ENCODE data around the gene KLK13.

Gene KLK13

DNA sequence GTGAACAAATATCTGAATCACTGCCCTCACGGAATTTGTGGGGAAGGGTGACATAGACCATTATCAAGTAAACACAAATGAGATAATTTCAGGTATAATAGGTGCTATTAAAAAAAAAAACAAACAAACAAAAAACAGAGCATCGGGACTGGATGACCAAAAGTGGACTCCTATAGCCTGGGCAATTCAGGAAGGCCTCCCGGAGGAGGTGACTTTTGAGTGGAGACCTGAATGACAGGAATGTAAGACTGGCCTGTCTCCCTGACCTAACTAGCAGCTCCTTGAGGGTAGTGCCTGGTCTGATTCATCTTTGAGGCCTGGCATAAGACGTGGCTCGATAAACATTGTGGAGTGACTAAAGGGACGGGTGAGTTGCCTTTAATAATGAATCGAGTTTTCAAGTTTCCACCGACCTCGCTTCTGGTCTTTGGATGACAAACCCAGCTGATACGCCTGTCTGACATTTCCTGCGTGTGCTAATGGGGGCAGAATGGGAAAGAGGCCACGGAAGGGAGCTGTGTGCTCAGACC is 52.2 kb downstream of the KLK13 start:
- H3K4me3 ChIP-seq (ENCODE audit: control insufficient read depth, low read depth, low read length), result no peak overlapping the region
- TF ChIP-seq, protein P1, sequence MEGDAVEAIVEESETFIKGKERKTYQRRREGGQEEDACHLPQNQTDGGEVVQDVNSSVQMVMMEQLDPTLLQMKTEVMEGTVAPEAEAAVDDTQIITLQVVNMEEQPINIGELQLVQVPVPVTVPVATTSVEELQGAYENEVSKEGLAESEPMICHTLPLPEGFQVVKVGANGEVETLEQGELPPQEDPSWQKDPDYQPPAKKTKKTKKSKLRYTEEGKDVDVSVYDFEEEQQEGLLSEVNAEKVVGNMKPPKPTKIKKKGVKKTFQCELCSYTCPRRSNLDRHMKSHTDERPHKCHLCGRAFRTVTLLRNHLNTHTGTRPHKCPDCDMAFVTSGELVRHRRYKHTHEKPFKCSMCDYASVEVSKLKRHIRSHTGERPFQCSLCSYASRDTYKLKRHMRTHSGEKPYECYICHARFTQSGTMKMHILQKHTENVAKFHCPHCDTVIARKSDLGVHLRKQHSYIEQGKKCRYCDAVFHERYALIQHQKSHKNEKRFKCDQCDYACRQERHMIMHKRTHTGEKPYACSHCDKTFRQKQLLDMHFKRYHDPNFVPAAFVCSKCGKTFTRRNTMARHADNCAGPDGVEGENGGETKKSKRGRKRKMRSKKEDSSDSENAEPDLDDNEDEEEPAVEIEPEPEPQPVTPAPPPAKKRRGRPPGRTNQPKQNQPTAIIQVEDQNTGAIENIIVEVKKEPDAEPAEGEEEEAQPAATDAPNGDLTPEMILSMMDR (IDR thresholded peaks at IDR 0.05; ENCODE audit: control insufficient read depth, insufficient read depth, low read depth, low read length, missing control alignments), result no peak
- no peak for DNase-seq (ENCODE audit: low read depth)

DNA sequence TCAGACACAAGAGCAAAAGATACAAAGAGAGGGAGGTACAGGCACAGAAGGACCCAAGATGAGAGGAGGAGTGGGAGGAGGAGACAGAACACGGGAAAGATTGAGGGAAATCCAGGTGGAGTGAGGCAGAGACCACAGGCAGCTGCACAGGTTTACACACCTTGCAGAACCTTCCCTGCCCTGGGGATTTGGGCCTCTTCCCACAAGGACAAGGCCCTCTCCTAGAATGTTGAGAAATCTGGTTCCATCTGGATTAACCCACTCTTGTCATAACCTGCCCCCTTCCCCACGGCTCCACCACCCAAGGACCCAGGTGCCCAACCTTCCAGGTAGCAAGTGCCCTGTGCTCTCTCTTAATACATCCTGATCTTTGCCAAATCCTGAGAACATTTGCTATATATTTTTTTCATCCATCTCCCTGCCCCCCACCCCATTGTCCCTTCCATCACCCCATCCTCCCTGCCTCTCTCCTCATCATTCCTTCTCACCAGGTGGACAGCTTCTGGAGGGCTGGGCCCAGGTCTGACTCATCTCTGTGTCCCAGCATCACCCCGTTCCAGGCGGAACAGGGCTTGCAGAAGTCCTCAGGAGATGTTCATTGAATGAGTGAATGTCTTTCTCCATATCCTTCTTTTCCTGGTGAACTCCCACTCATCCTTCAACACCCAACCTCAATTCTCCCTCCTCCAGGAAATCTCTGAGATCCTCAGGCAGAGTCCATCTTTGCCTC is 54.7 kb downstream of the KLK13 start:
- no peak overlapping the region for H3K4me3 ChIP-seq (ENCODE audit: control insufficient read depth, low read depth, low read length)
- DNase-seq (ENCODE audit: low read depth), result no peak
- TF ChIP-seq, protein P1 (IDR thresholded peaks at IDR 0.05; ENCODE audit: control insufficient read depth, insufficient read depth, low read depth, low read length, missing control alignments), result no peak

DNA sequence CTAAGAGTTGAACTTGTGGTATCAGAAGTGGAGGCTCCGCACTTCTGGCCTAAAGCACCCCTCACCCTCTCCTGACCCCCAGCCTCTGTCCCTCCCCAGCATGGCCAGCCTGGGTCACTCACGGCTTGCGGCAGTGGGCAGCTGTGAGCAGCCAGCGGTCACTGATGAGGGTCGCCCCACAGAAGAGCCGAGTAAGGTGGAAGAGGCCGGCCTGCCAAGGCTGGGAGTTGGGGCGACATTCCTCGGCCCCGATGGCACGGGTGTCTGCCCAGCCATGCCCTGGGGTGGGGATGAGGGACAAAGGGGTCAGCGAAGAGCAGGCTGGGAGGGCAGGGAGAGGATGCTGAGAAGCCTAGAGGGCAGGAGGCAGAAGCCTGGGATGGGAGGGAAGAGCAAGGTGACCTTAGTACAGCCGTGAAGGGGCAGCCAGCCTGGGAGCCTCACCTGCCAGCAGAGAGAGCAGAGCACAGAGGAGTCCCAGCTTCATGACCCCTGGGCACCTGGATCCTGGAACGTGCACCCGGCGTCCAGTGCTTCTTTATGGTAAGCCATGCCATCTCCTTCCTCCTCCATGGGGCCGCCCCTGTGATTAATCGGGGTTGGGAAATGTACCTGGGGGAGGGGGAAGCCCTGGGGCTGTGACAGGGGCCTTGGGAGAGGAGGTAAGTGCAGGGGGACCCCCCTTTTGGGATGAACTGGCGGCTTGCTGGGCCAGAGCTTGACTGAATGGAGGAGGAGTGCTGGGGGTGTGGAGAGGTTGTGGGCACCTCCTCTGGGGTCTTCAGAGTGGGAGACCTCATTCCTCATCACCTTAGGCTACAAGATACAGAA is 55.6 kb downstream of the KLK13 start:
- TF ChIP-seq, protein P1 (IDR thresholded peaks at IDR 0.05; ENCODE audit: control insufficient read depth, insufficient read depth, low read depth, low read length, missing control alignments), result no peak
- H3K4me3 ChIP-seq (ENCODE audit: control insufficient read depth, low read depth, low read length), result no peak overlapping the region
- DNase-seq (ENCODE audit: low read depth), result no peak

DNA sequence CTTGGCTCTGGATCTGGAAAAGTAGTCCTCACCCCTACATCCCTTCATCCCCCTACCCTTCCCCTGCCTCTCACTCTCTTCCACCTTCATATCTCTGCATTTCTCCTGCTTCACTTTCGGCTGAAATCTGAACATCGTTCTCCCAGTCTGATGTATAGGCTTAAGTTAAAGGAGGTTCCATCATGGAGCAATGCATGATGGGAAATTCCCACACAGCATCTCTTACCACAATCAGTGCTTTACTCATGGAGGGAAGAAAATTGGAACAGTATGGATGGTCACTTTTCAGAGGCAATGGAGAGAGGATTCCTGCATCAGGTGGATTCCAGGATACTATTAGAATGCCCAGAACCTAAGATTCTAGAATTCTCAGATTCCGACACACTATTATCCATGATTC is 57.4 kb downstream of the KLK13 start:
- TF ChIP-seq, protein P1 (IDR thresholded peaks at IDR 0.05; ENCODE audit: control insufficient read depth, insufficient read depth, low read depth, low read length, missing control alignments), result no peak
- DNase-seq (ENCODE audit: low read depth), result no peak
- no peak overlapping the region for H3K4me3 ChIP-seq (ENCODE audit: control insufficient read depth, low read depth, low read length)

DNA sequence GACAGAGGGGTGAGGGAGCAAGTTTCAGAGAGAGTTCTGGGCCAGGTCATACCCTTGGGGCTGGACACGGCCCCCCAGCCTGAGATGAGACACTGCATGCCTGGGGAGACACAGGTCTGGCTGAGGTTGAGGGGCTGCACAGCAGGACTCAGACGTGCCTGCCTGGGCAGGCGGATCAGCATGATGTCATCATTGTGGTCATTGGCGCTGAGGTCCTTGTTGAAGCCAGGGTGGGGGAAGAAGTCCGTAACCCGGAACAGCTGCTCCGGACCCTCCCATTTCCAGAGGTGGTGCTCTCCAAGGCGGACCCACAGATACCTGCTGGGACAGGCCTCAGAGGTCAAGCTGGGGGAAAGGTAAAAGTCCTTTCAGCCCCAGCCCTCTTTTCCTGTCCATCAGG is 58.5 kb downstream of the KLK13 start:
- no peak overlapping the region for H3K4me3 ChIP-seq (ENCODE audit: control insufficient read depth, low read depth, low read length)
- TF ChIP-seq, protein P1 (IDR thresholded peaks at IDR 0.05; ENCODE audit: control insufficient read depth, insufficient read depth, low read depth, low read length, missing control alignments), result no peak
- DNase-seq (ENCODE audit: low read depth), result no peak
